Measurements from ENCODE around the gene STK11.

The STK11 gene

DNA sequence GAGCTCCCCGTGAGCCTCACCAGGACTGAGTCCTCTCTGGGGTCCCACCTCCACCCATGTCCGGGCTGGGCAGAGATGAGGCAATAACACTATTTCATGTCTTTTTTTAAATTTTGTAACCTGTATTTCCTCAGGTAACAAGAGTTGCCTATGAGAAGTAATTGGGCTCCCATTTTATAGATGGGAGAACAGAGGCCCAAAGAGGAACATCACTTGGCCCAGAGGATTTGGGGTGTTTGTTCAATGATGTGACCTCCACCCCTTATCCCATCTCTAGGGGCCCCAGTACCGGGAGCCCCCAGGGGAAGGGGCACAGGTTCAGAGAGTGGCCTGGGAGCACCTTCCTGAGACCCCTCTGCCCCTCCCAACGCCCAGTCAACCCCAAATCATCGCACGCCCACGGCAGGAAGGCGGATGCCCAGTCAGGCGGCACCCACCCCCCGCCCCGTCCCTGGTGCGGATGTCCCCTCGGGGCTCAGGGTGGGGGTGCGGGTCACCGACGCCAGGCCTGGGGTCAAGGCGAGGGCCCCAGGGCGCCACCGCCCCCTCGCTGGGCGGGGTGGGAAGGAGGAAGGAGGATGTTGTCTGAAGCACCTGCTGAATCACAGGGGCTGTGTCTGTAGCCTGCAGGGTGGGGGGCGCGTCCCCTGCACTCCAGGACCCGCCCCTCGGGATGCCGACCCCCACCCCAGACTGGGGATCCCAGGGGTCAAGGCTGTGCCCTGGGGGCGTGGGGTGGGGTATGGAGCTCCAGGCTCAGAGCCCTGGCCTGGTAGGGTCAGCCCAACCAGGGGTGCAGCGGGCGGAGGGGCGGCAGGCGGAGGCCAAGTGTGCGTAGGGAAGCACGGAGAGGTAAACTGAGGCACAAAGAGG is 54.5 kb downstream of the STK11 start:
- peak overlapping the region; percentile 14 for H3K4me3 ChIP-seq (replicated peaks; ENCODE audit: low read depth, low read length)
- DNase-seq (ENCODE audit: low read depth): no peak
- TF ChIP-seq, protein P1, sequence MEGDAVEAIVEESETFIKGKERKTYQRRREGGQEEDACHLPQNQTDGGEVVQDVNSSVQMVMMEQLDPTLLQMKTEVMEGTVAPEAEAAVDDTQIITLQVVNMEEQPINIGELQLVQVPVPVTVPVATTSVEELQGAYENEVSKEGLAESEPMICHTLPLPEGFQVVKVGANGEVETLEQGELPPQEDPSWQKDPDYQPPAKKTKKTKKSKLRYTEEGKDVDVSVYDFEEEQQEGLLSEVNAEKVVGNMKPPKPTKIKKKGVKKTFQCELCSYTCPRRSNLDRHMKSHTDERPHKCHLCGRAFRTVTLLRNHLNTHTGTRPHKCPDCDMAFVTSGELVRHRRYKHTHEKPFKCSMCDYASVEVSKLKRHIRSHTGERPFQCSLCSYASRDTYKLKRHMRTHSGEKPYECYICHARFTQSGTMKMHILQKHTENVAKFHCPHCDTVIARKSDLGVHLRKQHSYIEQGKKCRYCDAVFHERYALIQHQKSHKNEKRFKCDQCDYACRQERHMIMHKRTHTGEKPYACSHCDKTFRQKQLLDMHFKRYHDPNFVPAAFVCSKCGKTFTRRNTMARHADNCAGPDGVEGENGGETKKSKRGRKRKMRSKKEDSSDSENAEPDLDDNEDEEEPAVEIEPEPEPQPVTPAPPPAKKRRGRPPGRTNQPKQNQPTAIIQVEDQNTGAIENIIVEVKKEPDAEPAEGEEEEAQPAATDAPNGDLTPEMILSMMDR (IDR thresholded peaks at IDR 0.05; ENCODE audit: low read length, missing control alignments): no peak

DNA sequence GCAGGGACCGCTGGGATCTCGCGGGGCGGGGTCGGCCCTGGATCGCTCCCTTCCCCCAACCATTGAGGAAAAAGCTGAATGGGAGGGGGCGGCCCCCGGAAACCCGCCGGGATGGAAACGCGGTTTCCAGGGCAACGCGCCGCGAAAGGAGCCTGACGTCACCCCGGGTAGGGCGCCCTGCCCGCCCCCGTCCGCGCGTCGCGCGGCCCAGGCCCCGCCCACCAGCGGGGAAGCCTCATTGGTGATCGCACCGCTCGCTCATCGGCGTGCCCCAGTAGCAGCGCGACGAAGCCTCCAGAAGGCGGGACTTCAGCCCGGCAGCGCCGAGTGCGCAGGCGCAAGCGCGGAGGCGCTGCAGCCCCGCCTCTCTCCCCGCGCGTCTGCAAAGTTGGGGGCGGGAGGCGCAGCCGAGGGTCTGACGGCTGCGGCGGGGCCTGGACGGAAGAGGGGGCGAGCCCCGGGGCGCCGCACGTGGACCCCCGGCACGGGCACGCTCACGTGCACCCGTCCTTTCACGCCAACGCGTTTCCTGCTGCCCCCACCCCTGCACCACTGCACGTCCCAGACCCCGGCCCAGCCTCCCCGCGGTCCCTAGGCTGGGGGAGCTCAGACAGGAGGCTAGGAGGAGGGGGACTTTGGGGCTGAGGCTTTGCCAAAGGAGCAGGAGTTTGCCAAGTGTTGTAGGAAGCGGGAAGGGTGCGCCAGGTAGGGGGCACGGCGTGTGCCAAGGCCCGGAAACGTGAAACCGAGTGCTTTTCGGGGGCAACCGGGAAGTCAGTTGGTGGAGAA is 55.4 kb downstream of the STK11 start:
- TF ChIP-seq, protein P1 (IDR thresholded peaks at IDR 0.05; ENCODE audit: low read length, missing control alignments): no peak
- DNase-seq (ENCODE audit: low read depth): peak; percentile 97
- H3K4me3 ChIP-seq (replicated peaks; ENCODE audit: low read depth, low read length): peak overlapping the region; percentile 60

DNA sequence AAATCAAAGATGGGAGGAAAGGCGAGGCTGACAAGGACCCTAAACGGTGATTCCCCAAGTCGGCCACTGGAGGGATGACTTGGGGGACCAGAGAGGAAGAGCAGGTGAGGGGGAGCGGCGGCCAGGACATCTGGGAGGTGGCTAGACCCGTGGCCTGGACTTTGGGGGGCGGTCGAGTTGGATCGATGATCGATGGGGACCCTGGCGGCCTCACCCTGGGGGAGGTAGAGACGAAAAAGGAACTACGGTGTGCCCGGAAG is 55.9 kb downstream of the STK11 start:
- H3K4me3 ChIP-seq (replicated peaks; ENCODE audit: low read depth, low read length): peak overlapping the region; percentile 60
- TF ChIP-seq, protein P1 (IDR thresholded peaks at IDR 0.05; ENCODE audit: low read length, missing control alignments): peak; percentile 4
- no peak for DNase-seq (ENCODE audit: low read depth)

DNA sequence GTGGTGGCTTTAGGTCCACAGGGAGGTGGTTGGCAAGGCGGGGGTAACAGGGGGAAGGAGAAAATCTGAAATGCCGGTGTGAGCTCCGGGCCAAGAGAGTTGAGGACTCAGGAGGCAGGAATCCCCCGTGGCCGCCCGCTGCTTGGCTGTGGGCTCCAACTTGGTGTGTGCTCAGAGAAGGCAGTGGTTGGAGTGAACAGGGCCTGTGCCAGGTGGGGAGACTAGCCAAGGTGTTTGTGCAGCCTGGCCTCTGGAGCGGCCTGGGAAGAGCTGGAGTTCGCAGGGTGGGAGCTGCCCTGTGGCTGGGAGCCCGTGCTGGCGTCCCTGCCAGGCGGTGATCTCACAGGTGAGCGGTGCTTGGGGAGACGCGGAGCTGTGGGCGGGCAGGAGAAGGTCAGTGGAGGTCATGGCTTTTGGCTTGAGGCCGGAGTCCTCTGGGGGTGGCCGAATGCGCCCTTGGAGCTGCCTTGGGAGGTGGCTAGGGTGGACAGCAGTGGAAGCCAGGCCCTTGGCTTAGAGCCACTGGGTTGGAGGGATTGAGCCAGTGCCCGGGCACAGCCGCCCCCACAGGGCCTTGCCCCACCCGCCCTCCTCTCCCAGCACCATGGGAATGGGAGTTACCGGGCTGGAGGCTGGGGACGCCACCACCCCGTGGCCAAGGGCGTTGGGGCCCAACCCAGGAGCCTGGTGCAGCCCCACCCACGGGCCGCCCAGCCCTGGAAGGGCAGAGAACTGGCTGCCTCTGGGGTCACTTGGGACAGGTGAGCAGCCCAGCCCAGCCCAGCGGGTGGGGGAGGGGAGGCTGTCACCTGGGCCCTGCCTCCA is 56.4 kb downstream of the STK11 start:
- TF ChIP-seq, protein P1 (IDR thresholded peaks at IDR 0.05; ENCODE audit: low read length, missing control alignments): no peak
- H3K4me3 ChIP-seq (replicated peaks; ENCODE audit: low read depth, low read length): peak overlapping the region; percentile 7
- DNase-seq (ENCODE audit: low read depth): no peak

DNA sequence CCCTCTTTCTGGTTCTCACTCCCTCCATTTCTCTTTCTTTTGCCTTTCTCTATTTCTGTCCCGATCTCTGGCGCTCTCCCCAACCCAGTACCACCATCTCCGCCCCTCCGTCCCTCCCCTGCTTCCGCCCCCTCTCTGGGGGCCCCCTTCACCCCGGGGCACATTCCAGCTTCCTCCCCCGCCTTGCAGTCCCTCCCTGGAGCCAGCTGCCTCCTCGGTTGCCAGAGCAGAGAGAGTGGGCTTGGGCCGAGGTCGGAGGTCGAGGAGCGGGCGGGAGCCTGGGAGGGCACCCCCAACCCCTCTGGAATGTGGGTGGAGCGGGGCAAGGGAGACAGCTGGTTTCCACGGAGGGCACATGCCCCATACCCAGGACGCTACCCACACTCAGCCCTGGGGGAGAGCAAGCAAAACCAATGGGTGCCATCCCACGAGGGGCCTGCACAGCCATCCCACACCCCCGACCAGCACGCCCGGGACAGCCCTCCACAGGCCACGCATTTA is 57.1 kb downstream of the STK11 start:
- TF ChIP-seq, protein P1 (IDR thresholded peaks at IDR 0.05; ENCODE audit: low read length, missing control alignments): no peak
- DNase-seq (ENCODE audit: low read depth): no peak
- no peak overlapping the region for H3K4me3 ChIP-seq (replicated peaks; ENCODE audit: low read depth, low read length)

DNA sequence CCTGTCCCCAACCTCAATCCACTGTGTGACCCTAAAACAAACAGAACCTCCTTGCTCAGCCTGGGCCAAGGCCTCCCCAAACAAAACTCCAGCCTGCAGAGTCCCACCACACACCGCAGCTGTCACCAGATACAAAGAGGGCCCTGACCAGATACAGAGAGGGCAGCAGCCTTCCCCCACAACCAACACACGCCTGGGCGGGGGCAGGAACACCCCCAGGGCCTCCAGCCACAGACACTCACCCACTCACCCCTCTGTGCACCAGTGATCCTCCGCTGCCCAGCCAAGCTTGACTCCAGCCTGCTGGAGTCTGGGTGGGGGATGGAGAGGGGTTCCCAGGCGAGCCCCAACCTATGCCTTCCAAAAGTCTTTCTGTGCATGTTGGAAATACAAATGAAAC is 57.6 kb downstream of the STK11 start:
- TF ChIP-seq, protein P1 (IDR thresholded peaks at IDR 0.05; ENCODE audit: low read length, missing control alignments): no peak
- H3K4me3 ChIP-seq (replicated peaks; ENCODE audit: low read depth, low read length): no peak overlapping the region
- no peak for DNase-seq (ENCODE audit: low read depth)

Data from fibroblast of pulmonary artery (primary cell).